ENCODE results near the gene ASCL5. TPM values are rescaled to one million over a fixed set of nuclear protein-coding genes. Genes with fewer than 3 reads are reported as not detected.

The ASCL5 gene
- total and polyA plus RNA-seq, 2 donors, result 0.14 TPM; not detected in 1

GRCh38 chr1:201076092-201076491 is 50.9 kb downstream of the ASCL5 start:
- Histone ChIP-seq H3K36me3 (ENCODE audit: control insufficient read depth in 2 of 2, insufficient read depth in 2 of 2, low read length in 1 of 2) (no peaks in the 10 kb centered on the region), H3K27ac (ENCODE audit: low read depth in 1 of 2, low read length in 1 of 2) (no peak overlapping the region), H3K4me1 (ENCODE audit: control insufficient read depth in 2 of 2, insufficient read depth in 2 of 2, low read length in 2 of 2) (no peaks in the 10 kb centered on the region), H3K9me3 (ENCODE audit: control insufficient read depth in 2 of 2, insufficient read depth in 1 of 2, low read length in 1 of 2) (no peaks in the 10 kb centered on the region), H3K4me3 (ENCODE audit: low read length in 2 of 2) (no peak overlapping the region), H3K27me3 (ENCODE audit: control insufficient read depth in 2 of 2, insufficient read depth in 1 of 2, low read length in 1 of 2) (no peaks in the 10 kb centered on the region)
- no peak for DNase-seq (ENCODE audit: low read depth in 6 of 9, low spot score in 9 of 9)
- WGBS, result 87% methylated on average over 7 of the region's 7 CpGs

- Histone ChIP-seq H3K9me3 (ENCODE audit: control insufficient read depth in 2 of 2, insufficient read depth in 1 of 2, low read length in 1 of 2) (no peaks in the 10 kb centered on the region), H3K27ac (ENCODE audit: low read depth in 1 of 2, low read length in 1 of 2) (no peak overlapping the region), H3K4me3 (ENCODE audit: low read length in 2 of 2) (no peak overlapping the region), H3K27me3 (ENCODE audit: control insufficient read depth in 2 of 2, insufficient read depth in 1 of 2, low read length in 1 of 2) (no peaks in the 10 kb centered on the region), H3K36me3 (ENCODE audit: control insufficient read depth in 2 of 2, insufficient read depth in 2 of 2, low read length in 1 of 2) (no peaks in the 10 kb centered on the region), H3K4me1 (ENCODE audit: control insufficient read depth in 2 of 2, insufficient read depth in 2 of 2, low read length in 2 of 2) (no peaks in the 10 kb centered on the region)
- 97% methylated on average over 5 of the region's 5 CpGs for WGBS
- DNase-seq (ENCODE audit: low read depth in 6 of 9, low spot score in 9 of 9), result no peak
Observed at GRCh38 chr1:201074018-201074417, 53.0 kb downstream of the ASCL5 start.

- Histone ChIP-seq H3K27me3 (ENCODE audit: control insufficient read depth in 2 of 2, insufficient read depth in 1 of 2, low read length in 1 of 2) (no peaks in the 10 kb centered on the region), H3K36me3 (ENCODE audit: control insufficient read depth in 2 of 2, insufficient read depth in 2 of 2, low read length in 1 of 2) (no peaks in the 10 kb centered on the region), H3K9me3 (ENCODE audit: control insufficient read depth in 2 of 2, insufficient read depth in 1 of 2, low read length in 1 of 2) (no peaks in the 10 kb centered on the region), H3K4me3 (ENCODE audit: low read length in 2 of 2) (no peak overlapping the region), H3K4me1 (ENCODE audit: control insufficient read depth in 2 of 2, insufficient read depth in 2 of 2, low read length in 2 of 2) (no peaks in the 10 kb centered on the region), H3K27ac (ENCODE audit: low read depth in 1 of 2, low read length in 1 of 2) (no peak overlapping the region)
- DNase-seq (ENCODE audit: low read depth in 6 of 9, low spot score in 9 of 9), result no peak
- 94% methylated on average over 6 of the region's 6 CpGs for WGBS
Observed at GRCh38 chr1:201072922-201073321, 54.1 kb downstream of the ASCL5 start.

- no peak for DNase-seq (ENCODE audit: low read depth in 6 of 9, low spot score in 9 of 9)
- no peak overlapping the region for H3K4me3 ChIP-seq (ENCODE audit: low read length in 2 of 2)
- H3K27ac ChIP-seq (ENCODE audit: low read depth in 1 of 2, low read length in 1 of 2), result no peak overlapping the region
- no peaks in the 10 kb centered on the region for H3K36me3 ChIP-seq (ENCODE audit: control insufficient read depth in 2 of 2, insufficient read depth in 2 of 2, low read length in 1 of 2)
- 84% methylated on average over 5 of the region's 5 CpGs for WGBS
- no peaks in the 10 kb centered on the region for H3K9me3 ChIP-seq (ENCODE audit: control insufficient read depth in 2 of 2, insufficient read depth in 1 of 2, low read length in 1 of 2)
- no peaks in the 10 kb centered on the region for H3K4me1 ChIP-seq (ENCODE audit: control insufficient read depth in 2 of 2, insufficient read depth in 2 of 2, low read length in 2 of 2)
- H3K27me3 ChIP-seq (ENCODE audit: control insufficient read depth in 2 of 2, insufficient read depth in 1 of 2, low read length in 1 of 2), result no peaks in the 10 kb centered on the region
Observed at GRCh38 chr1:201072149-201072548, 54.8 kb downstream of the ASCL5 start.

- 100% methylated on average over 3 of the region's 3 CpGs for whole genome bisulfite sequencing
- DNase-seq (ENCODE audit: low read depth in 6 of 9, low spot score in 9 of 9), result no peak
- no peaks in the 10 kb centered on the region for H3K9me3 ChIP-seq (ENCODE audit: control insufficient read depth in 2 of 2, insufficient read depth in 1 of 2, low read length in 1 of 2)
- H3K4me3 ChIP-seq (ENCODE audit: low read length in 2 of 2), result no peak overlapping the region
- no peak overlapping the region for H3K27ac ChIP-seq (ENCODE audit: low read depth in 1 of 2, low read length in 1 of 2)
- H3K27me3 ChIP-seq (ENCODE audit: control insufficient read depth in 2 of 2, insufficient read depth in 1 of 2, low read length in 1 of 2), result peaks cover 2 to 3% of the 10 kb centered on the region in 2 donors
- H3K36me3 ChIP-seq (ENCODE audit: control insufficient read depth in 2 of 2, insufficient read depth in 2 of 2, low read length in 1 of 2), result no peaks in the 10 kb centered on the region
- H3K4me1 ChIP-seq (ENCODE audit: control insufficient read depth in 2 of 2, insufficient read depth in 2 of 2, low read length in 2 of 2), result no peaks in the 10 kb centered on the region
Observed at GRCh38 chr1:201069636-201070035, 57.3 kb downstream of the ASCL5 start.

- no peaks in the 10 kb centered on the region for H3K4me1 ChIP-seq (ENCODE audit: control insufficient read depth in 2 of 2, insufficient read depth in 2 of 2, low read length in 2 of 2)
- DNase-seq (ENCODE audit: low read depth in 6 of 9, low spot score in 9 of 9), result no peak
- WGBS, result 92% methylated on average over 4 of the region's 4 CpGs
Observed at GRCh38 chr1:201068976-201069375, 58.0 kb downstream of the ASCL5 start.

GRCh38 chr1:201066986-201067385 is 60.0 kb downstream of the ASCL5 start:
- Histone ChIP-seq H3K9me3 (ENCODE audit: control insufficient read depth in 2 of 2, insufficient read depth in 1 of 2, low read length in 1 of 2) (no peaks in the 10 kb centered on the region), H3K4me1 (ENCODE audit: control insufficient read depth in 2 of 2, insufficient read depth in 2 of 2, low read length in 2 of 2) (no peaks in the 10 kb centered on the region), H3K36me3 (ENCODE audit: control insufficient read depth in 2 of 2, insufficient read depth in 2 of 2, low read length in 1 of 2) (no peaks in the 10 kb centered on the region), H3K27ac (ENCODE audit: low read depth in 1 of 2, low read length in 1 of 2) (no peak overlapping the region), H3K4me3 (ENCODE audit: low read length in 2 of 2) (no peak overlapping the region), H3K27me3 (ENCODE audit: control insufficient read depth in 2 of 2, insufficient read depth in 1 of 2, low read length in 1 of 2) (peaks cover 2 to 3% of the 10 kb centered on the region in 2 donors)
- no peak for DNase-seq (ENCODE audit: low read depth in 6 of 9, low spot score in 9 of 9)
- WGBS, result 93% methylated on average over 4 of the region's 4 CpGs

More at GRCh38 chr1:201068976-201069375, 58.0 kb downstream of the ASCL5 start:
- no peak overlapping the region for H3K4me3 ChIP-seq (ENCODE audit: low read length in 2 of 2)
- H3K27ac ChIP-seq (ENCODE audit: low read depth in 1 of 2, low read length in 1 of 2), result no peak overlapping the region
- H3K9me3 ChIP-seq (ENCODE audit: control insufficient read depth in 2 of 2, insufficient read depth in 1 of 2, low read length in 1 of 2), result no peaks in the 10 kb centered on the region
- peaks cover 2 to 3% of the 10 kb centered on the region in 2 donors for H3K27me3 ChIP-seq (ENCODE audit: control insufficient read depth in 2 of 2, insufficient read depth in 1 of 2, low read length in 1 of 2)
- H3K36me3 ChIP-seq (ENCODE audit: control insufficient read depth in 2 of 2, insufficient read depth in 2 of 2, low read length in 1 of 2), result no peaks in the 10 kb centered on the region

- Histone ChIP-seq H3K27me3 (ENCODE audit: control insufficient read depth in 2 of 2, insufficient read depth in 1 of 2, low read length in 1 of 2) (peaks cover 2 to 3% of the 10 kb centered on the region in 2 donors), H3K4me3 (ENCODE audit: low read length in 2 of 2) (no peak overlapping the region), H3K4me1 (ENCODE audit: control insufficient read depth in 2 of 2, insufficient read depth in 2 of 2, low read length in 2 of 2) (no peaks in the 10 kb centered on the region), H3K27ac (ENCODE audit: low read depth in 1 of 2, low read length in 1 of 2) (no peak overlapping the region), H3K9me3 (ENCODE audit: control insufficient read depth in 2 of 2, insufficient read depth in 1 of 2, low read length in 1 of 2) (no peaks in the 10 kb centered on the region), H3K36me3 (ENCODE audit: control insufficient read depth in 2 of 2, insufficient read depth in 2 of 2, low read length in 1 of 2) (no peaks in the 10 kb centered on the region)
- WGBS, result 81% methylated on average over 10 of the region's 10 CpGs
- DNase-seq (ENCODE audit: low read depth in 6 of 9, low spot score in 9 of 9), result no peak
Observed at GRCh38 chr1:201065686-201066085, 61.3 kb downstream of the ASCL5 start.

- Histone ChIP-seq H3K4me1 (ENCODE audit: control insufficient read depth in 2 of 2, insufficient read depth in 2 of 2, low read length in 2 of 2) (no peaks in the 10 kb centered on the region), H3K27ac (ENCODE audit: low read depth in 1 of 2, low read length in 1 of 2) (no peak overlapping the region), H3K9me3 (ENCODE audit: control insufficient read depth in 2 of 2, insufficient read depth in 1 of 2, low read length in 1 of 2) (no peaks in the 10 kb centered on the region), H3K36me3 (ENCODE audit: control insufficient read depth in 2 of 2, insufficient read depth in 2 of 2, low read length in 1 of 2) (no peaks in the 10 kb centered on the region), H3K4me3 (ENCODE audit: low read length in 2 of 2) (no peak overlapping the region), H3K27me3 (ENCODE audit: control insufficient read depth in 2 of 2, insufficient read depth in 1 of 2, low read length in 1 of 2) (peaks cover 2 to 3% of the 10 kb centered on the region in 2 donors)
- 86% methylated on average over 8 of the region's 8 CpGs for WGBS
- DNase-seq (ENCODE audit: low read depth in 6 of 9, low spot score in 9 of 9), result no peak
Observed at GRCh38 chr1:201064806-201065205, 62.2 kb downstream of the ASCL5 start.
